MCF 10A (cell line): Measurements from ENCODE around the gene FUCA1. TPM values are rescaled to one million over a fixed set of nuclear protein-coding genes. Genes with fewer than 3 reads are reported as not detected.
"Not testable (repeated sequence)": the region's sequence is repeated elsewhere in the genome, so short reads cannot be mapped to it uniquely, and the experiment has no call there.

Experiments used
- BruUV-seq: library from RNA; stranded (reverse); fragments of 400-500 nt; replicated peaks from 2 replicates; lab custom pipeline; 2021; lab: Mats Ljungman, UMichigan
- CTCF ChIA-PET: fragments of 300-600 bp; sonication (Branson Sonifier 250); formaldehyde crosslinking; extraction: SDS; loops from one replicate; lab custom pipeline; 2021; ENCODE audit warnings: antibody characterized with exemption, inconsistent platforms; lab: Yijun Ruan, JAX
- POLR2A ChIA-PET: fragments of 300-600, 350-650 bp; sonication (Branson Sonifier 250); formaldehyde crosslinking; extraction: SDS; loops from one replicate; lab custom pipeline; 2020; ENCODE audit warnings: antibody characterized with exemption, inconsistent platforms; lab: Yijun Ruan, JAX
- DNase-seq: peaks from one replicate; pipeline ENCODE4 v3.0.0-alpha.2; 2018; ENCODE audit not compliant: unreplicated experiment
- H3K27ac Mint-ChIP-seq: one replicate; pipeline ENCODE4 v1.8.0; 2022; ENCODE audit warnings: mild to moderate bottlenecking, low read depth, mixed read lengths; ENCODE audit not compliant: unreplicated experiment
- H3K27me3 Mint-ChIP-seq: one replicate; pipeline ENCODE4 v1.8.0; 2022; ENCODE audit warnings: mixed read lengths; ENCODE audit not compliant: insufficient read depth, unreplicated experiment
- H3K36me3 Mint-ChIP-seq: one replicate; pipeline ENCODE4 v1.8.0; 2022; ENCODE audit warnings: mild to moderate bottlenecking, moderate library complexity, mixed read lengths; ENCODE audit not compliant: insufficient read depth, unreplicated experiment
- H3K4me1 Mint-ChIP-seq: one replicate; pipeline ENCODE4 v1.8.0; 2022; ENCODE audit warnings: mixed read lengths; ENCODE audit not compliant: insufficient read depth, unreplicated experiment
- H3K4me3 Mint-ChIP-seq: one replicate; pipeline ENCODE4 v1.8.0; 2022; ENCODE audit warnings: mild to moderate bottlenecking, moderate library complexity, mixed read lengths; ENCODE audit not compliant: unreplicated experiment
- H3K9me3 Mint-ChIP-seq: one replicate; pipeline ENCODE4 v1.8.0; 2022; ENCODE audit warnings: mixed read lengths; ENCODE audit not compliant: unreplicated experiment
- CTCF ChIP-seq: fragments of 200-600 bp; IDR thresholded peaks from one replicate; pipeline ENCODE4 v1.8.0; 2022; ENCODE audit warnings: antibody characterized with exemption, mild to moderate bottlenecking; ENCODE audit not compliant: unreplicated experiment
- intact Hi-C: fragments of 100-400 bp; cut with micrococcal nuclease; formaldehyde crosslinking; loops from 2 replicates; pipeline ENCODE4 v1.14.1; 2022
- total RNA-seq: library from RNA; stranded (reverse); gene quantifications from 2 replicates; pipeline ENCODE4 v1.2.3, GENCODE V29; 2022

The FUCA1 gene
- total RNA-seq, 1 experiment from 2014 or later, result 7.9 TPM

- Mint-ChIP-seq H3K27me3 (no peaks in the 10 kb centered on the region), H3K4me3 (no peak overlapping the region), H3K9me3 (no peaks in the 10 kb centered on the region), H3K36me3 (peaks cover 32% of the 10 kb centered on the region), H3K27ac (no peak overlapping the region), H3K4me1 (no peaks in the 10 kb centered on the region)
- ChIA-PET POLR2A (interaction anchor here (1.9 kb wide), 1 partner anchor 12 kb away, joined by 7 read pairs; no protein-coding TSS in a partner anchor), CTCF (interaction anchor here (0.7 to 1.2 kb wide), 4 partner anchors 45 to 75 kb away, joined by 3 to 10 read pairs (median 4); no protein-coding TSS in a partner anchor)
- DNase-seq, result peak; percentile 29
- no TSS peak for BruUV-seq
- peak; percentile 16 for TF ChIP-seq CTCF
- intact Hi-C loops, result no loop called here
Measured at GRCh38 chr1:23854568-23854967, 13.5 kb downstream of the FUCA1 start.

GRCh38 chr1:23853124-23853523 is 15.0 kb downstream of the FUCA1 start:
- POLR2A ChIA-PET, H3K9me3 Mint-ChIP-seq, H3K4me3 Mint-ChIP-seq, H3K27me3 Mint-ChIP-seq, BruUV-seq, CTCF ChIA-PET, H3K27ac Mint-ChIP-seq, H3K4me1 Mint-ChIP-seq, DNase-seq, intact Hi-C loops: not testable (repeated sequence)
- H3K36me3 Mint-ChIP-seq, result peaks cover 30% of the 10 kb centered on the region

- H3K27me3 Mint-ChIP-seq, BruUV-seq, H3K27ac Mint-ChIP-seq, DNase-seq, H3K9me3 Mint-ChIP-seq, H3K4me1 Mint-ChIP-seq, intact Hi-C loops, H3K4me3 Mint-ChIP-seq, POLR2A ChIA-PET: not testable (repeated sequence)
- CTCF ChIA-PET, result interaction anchor here (1.4 kb wide), 1 partner anchor 41 kb away, joined by 4 read pairs; no protein-coding TSS in a partner anchor
- peaks cover 30% of the 10 kb centered on the region for H3K36me3 Mint-ChIP-seq
Measured at GRCh38 chr1:23851406-23851805, 16.7 kb downstream of the FUCA1 start.

- intact Hi-C loops, result no loop called here
- H3K27ac Mint-ChIP-seq, result no peak overlapping the region
- CTCF ChIA-PET, result interaction anchor here (2.3 kb wide), 1 partner anchor 39 kb away, joined by 8 read pairs; no protein-coding TSS in a partner anchor
- H3K27me3 Mint-ChIP-seq, result no peaks in the 10 kb centered on the region
- POLR2A ChIA-PET, result interaction anchor here (0.6 to 1.3 kb wide), 4 partner anchors 17 to 145 kb away, joined by 3 to 5 read pairs (median 4); partner anchors contain the start of gene HMGCL
- BruUV-seq, result no TSS peak
- peaks cover 19% of the 10 kb centered on the region for H3K36me3 Mint-ChIP-seq
- no peaks in the 10 kb centered on the region for H3K9me3 Mint-ChIP-seq
- TF ChIP-seq CTCF, result no peak
- no peak for DNase-seq
- no peak overlapping the region for H3K4me3 Mint-ChIP-seq
- H3K4me1 Mint-ChIP-seq, result no peaks in the 10 kb centered on the region
Measured at GRCh38 chr1:23848673-23849616, 19.1 kb downstream of the FUCA1 start.

- H3K4me3 Mint-ChIP-seq, DNase-seq, H3K27ac Mint-ChIP-seq, H3K4me1 Mint-ChIP-seq, H3K9me3 Mint-ChIP-seq, intact Hi-C loops, H3K27me3 Mint-ChIP-seq, BruUV-seq: not testable (repeated sequence)
- POLR2A ChIA-PET, result interaction anchor here (0.8 kb wide), 1 partner anchor 106 kb away, joined by 3 read pairs; no protein-coding TSS in a partner anchor
- CTCF ChIA-PET, result interaction anchor here (0.5 to 0.6 kb wide), 2 partner anchors 343 to 463 kb away, joined by 3 read pairs; no protein-coding TSS in a partner anchor
- peaks cover 18% of the 10 kb centered on the region for H3K36me3 Mint-ChIP-seq
Measured at GRCh38 chr1:23847482-23848095, 20.5 kb downstream of the FUCA1 start.
